ENCODE results near the gene CHST8.

CHST8 gene

GRCh38 chr19:33667141-33667650 is 45.4 kb downstream of the CHST8 start:
- no peak for TF ChIP-seq CTCF (IDR thresholded peaks at IDR 0.05)

GRCh38 chr19:33667881-33668280 is 46.1 kb downstream of the CHST8 start:
- no peak for TF ChIP-seq CTCF (IDR thresholded peaks at IDR 0.05)

- TF ChIP-seq CTCF (IDR thresholded peaks at IDR 0.05), result no peak
These were observed 47.2 kb downstream of the CHST8 start for GRCh38 chr19:33668968-33669367.

- no peak for TF ChIP-seq CTCF (IDR thresholded peaks at IDR 0.05)
These were observed 47.6 kb downstream of the CHST8 start for GRCh38 chr19:33669376-33669775.

GRCh38 chr19:33670398-33670797 is 48.6 kb downstream of the CHST8 start:
- TF ChIP-seq CTCF (IDR thresholded peaks at IDR 0.05), result no peak

- TF ChIP-seq CTCF (IDR thresholded peaks at IDR 0.05), result no peak
These were observed 49.5 kb downstream of the CHST8 start for GRCh38 chr19:33671211-33671610.

GRCh38 chr19:33673258-33673875 is 51.6 kb downstream of the CHST8 start:
- TF ChIP-seq CTCF (IDR thresholded peaks at IDR 0.05), result no peak

All from LNCAP (cell line).